ENCODE results near the gene CHCHD10.
"Not testable (repeated sequence)": the region's sequence is repeated elsewhere in the genome, so short reads cannot be mapped to it uniquely, and the experiment has no call there.

The CHCHD10 gene

DNA sequence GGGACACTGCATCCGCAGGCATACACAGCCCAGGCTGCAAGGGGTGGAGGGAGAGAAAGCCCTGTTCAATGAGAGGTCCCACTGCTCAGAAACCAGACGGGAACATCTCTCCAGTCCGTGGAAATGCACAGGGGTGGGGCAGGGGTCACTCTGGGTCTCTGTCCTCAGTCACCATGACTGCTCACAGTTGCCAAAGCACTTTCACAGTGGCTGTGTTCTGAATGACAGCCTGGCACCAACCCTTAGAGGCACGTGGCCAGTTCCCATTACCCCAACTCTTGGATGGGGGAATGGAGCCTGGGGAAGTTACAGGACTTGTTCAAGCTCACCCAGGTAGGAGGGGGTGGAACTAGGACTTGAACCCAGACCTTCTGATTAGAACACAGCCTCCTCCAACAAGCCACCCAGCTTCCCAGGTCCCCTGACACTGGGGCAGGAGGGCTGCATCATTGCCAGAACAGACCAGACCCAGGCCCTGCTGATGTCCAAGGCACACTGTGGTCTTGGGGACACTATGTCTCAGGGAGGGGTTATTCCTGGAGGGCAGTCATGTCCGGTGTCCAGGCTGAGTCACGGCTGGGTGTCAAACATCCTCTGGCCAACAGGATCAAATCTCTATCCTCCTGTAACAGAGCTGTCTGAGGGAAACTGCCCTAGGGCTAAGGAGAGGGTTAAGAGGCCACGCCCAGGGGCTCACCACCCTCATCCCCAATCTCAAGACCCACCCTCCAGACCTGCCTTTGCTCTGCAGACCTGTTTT lies 25.1 kb downstream of the CHCHD10 start:
- Histone ChIP-seq H3F3A (ENCODE audit: control insufficient read depth, insufficient read depth) (peaks cover 2% of the 10 kb centered on the region), H3K4me2 (ENCODE audit: low read length) (no peak overlapping the region), H3K4me3 (ENCODE audit: low read length) (no peak overlapping the region), H3K36me3 (ENCODE audit: control insufficient read depth, low read length) (peaks cover 12% of the 10 kb centered on the region), H3K4me1 (ENCODE audit: control insufficient read depth, low read length) (no peaks in the 10 kb centered on the region), H3K9me2 (replicated peaks; ENCODE audit: control insufficient read depth, low read length) (no peaks in the 10 kb centered on the region), H3K27me3 (ENCODE audit: control insufficient read depth, low read length) (no peaks in the 10 kb centered on the region), H3K9me3 (ENCODE audit: control insufficient read depth, insufficient read depth, low read length) (no peaks in the 10 kb centered on the region), H4K20me1 (ENCODE audit: control insufficient read depth, insufficient read depth, low read depth, low read length) (no peaks in the 10 kb centered on the region), H3K27ac (ENCODE audit: low read depth, low read length) (no peak overlapping the region), H3K79me2 (ENCODE audit: control insufficient read depth, low read length) (no peaks in the 10 kb centered on the region)
- TF ChIP-seq, protein P1, sequence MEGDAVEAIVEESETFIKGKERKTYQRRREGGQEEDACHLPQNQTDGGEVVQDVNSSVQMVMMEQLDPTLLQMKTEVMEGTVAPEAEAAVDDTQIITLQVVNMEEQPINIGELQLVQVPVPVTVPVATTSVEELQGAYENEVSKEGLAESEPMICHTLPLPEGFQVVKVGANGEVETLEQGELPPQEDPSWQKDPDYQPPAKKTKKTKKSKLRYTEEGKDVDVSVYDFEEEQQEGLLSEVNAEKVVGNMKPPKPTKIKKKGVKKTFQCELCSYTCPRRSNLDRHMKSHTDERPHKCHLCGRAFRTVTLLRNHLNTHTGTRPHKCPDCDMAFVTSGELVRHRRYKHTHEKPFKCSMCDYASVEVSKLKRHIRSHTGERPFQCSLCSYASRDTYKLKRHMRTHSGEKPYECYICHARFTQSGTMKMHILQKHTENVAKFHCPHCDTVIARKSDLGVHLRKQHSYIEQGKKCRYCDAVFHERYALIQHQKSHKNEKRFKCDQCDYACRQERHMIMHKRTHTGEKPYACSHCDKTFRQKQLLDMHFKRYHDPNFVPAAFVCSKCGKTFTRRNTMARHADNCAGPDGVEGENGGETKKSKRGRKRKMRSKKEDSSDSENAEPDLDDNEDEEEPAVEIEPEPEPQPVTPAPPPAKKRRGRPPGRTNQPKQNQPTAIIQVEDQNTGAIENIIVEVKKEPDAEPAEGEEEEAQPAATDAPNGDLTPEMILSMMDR (IDR thresholded peaks at IDR 0.05; ENCODE audit: low read depth, low read length, poor library complexity, severe bottlenecking) = no peak
- TF ChIP-seq EZH2phosphoT487 (IDR thresholded peaks at IDR 0.05; ENCODE audit: borderline replicate concordance, low read length) = no peak

DNA sequence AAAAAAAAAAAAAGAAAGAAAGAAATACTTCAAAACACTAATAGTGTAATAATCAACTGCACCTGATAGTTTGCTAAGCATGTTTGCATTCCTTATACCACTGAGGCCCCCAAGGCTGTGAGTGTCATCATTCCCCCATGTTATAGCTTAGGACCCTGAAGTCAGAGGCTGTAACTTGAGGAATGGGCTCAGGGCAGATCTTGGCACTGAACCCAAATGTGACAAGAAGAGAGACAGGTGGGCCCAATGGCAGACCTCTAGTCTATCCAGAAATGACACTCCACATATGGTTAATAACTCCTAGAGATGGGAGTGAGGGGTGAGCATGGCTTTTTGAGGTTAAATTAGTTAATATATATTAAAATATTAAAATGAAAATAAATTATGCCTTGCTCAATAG lies 30.1 kb downstream of the CHCHD10 start:
- H4K20me1 ChIP-seq (ENCODE audit: control insufficient read depth, insufficient read depth, low read depth, low read length) = no peaks in the 10 kb centered on the region
- no peaks in the 10 kb centered on the region for H3K79me2 ChIP-seq (ENCODE audit: control insufficient read depth, low read length)
- no peak overlapping the region for H3K27ac ChIP-seq (ENCODE audit: low read depth, low read length)
- H3K4me3 ChIP-seq (ENCODE audit: low read length) = no peak overlapping the region
- no peaks in the 10 kb centered on the region for H3K4me1 ChIP-seq (ENCODE audit: control insufficient read depth, low read length)
- peaks cover 2% of the 10 kb centered on the region for H3F3A ChIP-seq (ENCODE audit: control insufficient read depth, insufficient read depth)
- H3K4me2 ChIP-seq (ENCODE audit: low read length) = no peak overlapping the region
- no peaks in the 10 kb centered on the region for H3K27me3 ChIP-seq (ENCODE audit: control insufficient read depth, low read length)
- no peaks in the 10 kb centered on the region for H3K9me3 ChIP-seq (ENCODE audit: control insufficient read depth, insufficient read depth, low read length)
- H3K9me2 ChIP-seq (replicated peaks; ENCODE audit: control insufficient read depth, low read length) = no peaks in the 10 kb centered on the region
- no peaks in the 10 kb centered on the region for H3K36me3 ChIP-seq (ENCODE audit: control insufficient read depth, low read length)
- TF ChIP-seq, protein P1 (IDR thresholded peaks at IDR 0.05; ENCODE audit: low read depth, low read length, poor library complexity, severe bottlenecking) = no peak
- TF ChIP-seq EZH2phosphoT487 (IDR thresholded peaks at IDR 0.05; ENCODE audit: borderline replicate concordance, low read length) = no peak

DNA sequence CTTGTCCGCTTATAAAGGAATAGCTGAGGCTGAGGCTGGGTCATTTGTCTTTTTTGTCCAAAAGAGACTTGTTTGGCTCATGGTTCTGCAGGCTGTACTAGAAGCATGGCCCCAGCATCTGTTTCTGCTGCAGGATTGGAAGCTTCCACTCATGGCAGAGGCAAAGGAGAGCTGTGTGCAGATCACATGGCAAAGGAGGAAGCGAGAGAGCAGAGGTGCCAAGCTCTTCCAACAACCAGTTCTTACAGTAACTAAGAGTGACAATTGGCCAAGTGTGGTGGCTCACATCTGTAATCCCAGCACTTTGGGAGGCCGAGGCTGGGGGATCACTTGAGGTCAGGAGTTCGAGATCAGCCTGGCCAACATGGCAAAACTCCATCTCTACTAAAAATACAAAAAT lies 39.7 kb downstream of the CHCHD10 start:
- H3K4me2 ChIP-seq (ENCODE audit: low read length); H3K4me3 ChIP-seq (ENCODE audit: low read length): not testable (repeated sequence)

DNA sequence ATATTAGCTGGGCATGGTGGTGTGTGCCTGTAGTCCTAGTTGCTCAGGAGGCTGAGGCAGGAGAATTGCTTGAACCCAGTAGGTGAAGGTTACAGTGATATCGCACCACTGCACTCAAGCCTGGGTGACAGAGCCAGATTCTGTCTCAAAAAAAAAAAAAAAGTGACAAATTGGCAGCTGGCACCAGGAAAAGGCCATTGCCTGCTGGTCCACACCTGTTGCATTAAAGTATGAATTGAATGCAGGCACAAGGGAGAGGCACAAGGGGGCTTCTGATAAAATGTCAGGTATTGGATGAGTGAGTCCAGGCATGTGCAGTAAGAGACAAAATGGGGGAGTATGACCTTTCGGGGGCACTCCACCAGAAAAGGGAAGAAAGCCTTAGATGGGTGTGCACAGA lies 45.0 kb downstream of the CHCHD10 start:
- H3K4me3 ChIP-seq (ENCODE audit: low read length) = no peak overlapping the region
- H3K27me3 ChIP-seq (ENCODE audit: control insufficient read depth, low read length) = peaks cover 8% of the 10 kb centered on the region
- no peaks in the 10 kb centered on the region for H3K9me3 ChIP-seq (ENCODE audit: control insufficient read depth, insufficient read depth, low read length)
- no peaks in the 10 kb centered on the region for H3K36me3 ChIP-seq (ENCODE audit: control insufficient read depth, low read length)
- H3K79me2 ChIP-seq (ENCODE audit: control insufficient read depth, low read length) = no peaks in the 10 kb centered on the region
- H4K20me1 ChIP-seq (ENCODE audit: control insufficient read depth, insufficient read depth, low read depth, low read length) = no peaks in the 10 kb centered on the region
- H3F3A ChIP-seq (ENCODE audit: control insufficient read depth, insufficient read depth) = no peaks in the 10 kb centered on the region; the same call in 1 of the 2 replicates
- no peaks in the 10 kb centered on the region for H3K9me2 ChIP-seq (replicated peaks; ENCODE audit: control insufficient read depth, low read length)
- H3K4me2 ChIP-seq (ENCODE audit: low read length) = no peak overlapping the region
- H3K27ac ChIP-seq (ENCODE audit: low read depth, low read length) = no peak overlapping the region
- 0 out of 2 replicates have a peak, but pooled peaks cover 3% of the 10 kb centered on the region for H3K4me1 ChIP-seq (ENCODE audit: control insufficient read depth, low read length)
- TF ChIP-seq, protein P1 (IDR thresholded peaks at IDR 0.05; ENCODE audit: low read depth, low read length, poor library complexity, severe bottlenecking) = no peak
- TF ChIP-seq EZH2phosphoT487 (IDR thresholded peaks at IDR 0.05; ENCODE audit: borderline replicate concordance, low read length) = no peak

More for the DNA sequence above, 39.7 kb downstream of the CHCHD10 start:
- not testable (repeated sequence) for H4K20me1 ChIP-seq (ENCODE audit: control insufficient read depth, insufficient read depth, low read depth, low read length); H3F3A ChIP-seq (ENCODE audit: control insufficient read depth, insufficient read depth); H3K9me3 ChIP-seq (ENCODE audit: control insufficient read depth, insufficient read depth, low read length); H3K4me1 ChIP-seq (ENCODE audit: control insufficient read depth, low read length); H3K79me2 ChIP-seq (ENCODE audit: control insufficient read depth, low read length); H3K27ac ChIP-seq (ENCODE audit: low read depth, low read length); H3K36me3 ChIP-seq (ENCODE audit: control insufficient read depth, low read length); H3K9me2 ChIP-seq (replicated peaks; ENCODE audit: control insufficient read depth, low read length)
- peaks cover 11% of the 10 kb centered on the region for H3K27me3 ChIP-seq (ENCODE audit: control insufficient read depth, low read length)

All from DOHH2 (cell line).